Endothelial cell (in vitro differentiated cells): ENCODE data around the gene SGSH. TPM values are rescaled to one million over a fixed set of nuclear protein-coding genes. Genes with fewer than 3 reads are reported as not detected.
"Not testable (repeated sequence)": the region's sequence is repeated elsewhere in the genome, so short reads cannot be mapped to it uniquely, and the experiment has no call there.

Source experiments
- DNase-seq: peaks from one replicate; pipeline ENCODE4 v3.0.0; 2021; ENCODE audit warnings: low spot score
- H3K27ac Mint-ChIP-seq: one replicate; pipeline ENCODE4 v1.8.0; 2021; ENCODE audit warnings: mixed read lengths, inconsistent platforms; ENCODE audit not compliant: unreplicated experiment
- H3K27me3 Mint-ChIP-seq: one replicate; pipeline ENCODE4 v1.8.0; 2021; ENCODE audit warnings: mild to moderate bottlenecking, moderate library complexity, mixed read lengths, inconsistent platforms; ENCODE audit not compliant: unreplicated experiment
- H3K36me3 Mint-ChIP-seq: one replicate; pipeline ENCODE4 v1.8.0; 2021; ENCODE audit warnings: mild to moderate bottlenecking, low read depth, mixed read lengths, inconsistent platforms; ENCODE audit not compliant: unreplicated experiment
- H3K4me1 Mint-ChIP-seq: one replicate; pipeline ENCODE4 v1.8.0; 2021; ENCODE audit warnings: mild to moderate bottlenecking, mixed read lengths, inconsistent platforms; ENCODE audit not compliant: unreplicated experiment
- H3K4me3 Mint-ChIP-seq: one replicate; pipeline ENCODE4 v1.8.0; 2021; ENCODE audit warnings: mild to moderate bottlenecking, mixed read lengths, inconsistent platforms; ENCODE audit not compliant: unreplicated experiment
- H3K9me3 Mint-ChIP-seq: one replicate; pipeline ENCODE4 v1.8.0; 2021; ENCODE audit warnings: mixed read lengths, inconsistent platforms; ENCODE audit not compliant: unreplicated experiment
- total RNA-seq: library from RNA; stranded (reverse); fragmentation: NEBNext Ultra II Directional; extraction: Animal tissue kit (Norgen Biotek cat#: 25700); gene quantifications from one replicate; pipeline ENCODE4 v1.2.1, GENCODE V29; 2021; ENCODE audit not compliant: unreplicated experiment
- TF ChIP-seq, protein P1 (sequence below): fragments of 200-600 bp; sonication (generic); IDR thresholded peaks from one replicate; pipeline ENCODE4 v1.5.0; 2021; ENCODE audit warnings: antibody characterized with exemption; ENCODE audit not compliant: unreplicated experiment

The SGSH gene
- total RNA-seq, 1 donor from 2014 or later: 76.0 TPM

DNA sequence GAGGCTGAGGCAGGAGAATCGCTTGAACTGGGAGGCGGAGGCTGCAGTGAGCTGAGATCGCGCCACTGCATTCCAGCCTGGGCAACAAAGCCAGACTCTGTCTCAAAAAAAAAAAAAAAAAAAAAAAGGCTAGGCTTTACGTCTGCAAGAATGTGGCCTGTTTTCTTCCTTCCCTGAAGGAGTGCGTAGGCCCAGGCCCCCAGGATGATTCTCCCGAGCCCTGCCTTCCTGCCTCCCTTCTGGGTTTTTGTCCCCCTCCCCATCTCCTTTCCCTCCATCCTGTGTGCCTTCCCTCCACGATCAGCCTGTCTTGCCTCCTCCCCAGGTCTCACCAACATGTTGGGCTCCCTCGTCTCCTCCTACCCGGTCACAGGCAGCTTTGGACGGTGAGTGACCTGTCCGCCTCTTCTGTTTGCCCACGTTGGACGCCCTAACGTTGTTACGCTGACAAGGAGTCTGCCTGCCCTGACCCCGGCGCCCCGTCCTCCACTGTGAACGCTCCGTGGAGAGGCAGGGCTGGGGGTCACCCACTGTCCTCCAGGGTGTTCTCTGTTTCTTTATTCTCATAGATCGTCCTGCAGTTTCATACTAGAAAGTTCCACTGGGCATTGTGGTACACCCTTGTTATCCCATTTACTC lies 24.9 kb upstream of the SGSH start:
- no peak for DNase-seq
- Mint-ChIP-seq H3K4me1 (no peaks in the 10 kb centered on the region), H3K36me3 (peaks cover 20% of the 10 kb centered on the region), H3K4me3 (peak overlapping the region; percentile 34), H3K27ac (peak overlapping the region; percentile 57), H3K9me3 (no peaks in the 10 kb centered on the region), H3K27me3 (peaks cover 7% of the 10 kb centered on the region)
- TF ChIP-seq, protein P1, sequence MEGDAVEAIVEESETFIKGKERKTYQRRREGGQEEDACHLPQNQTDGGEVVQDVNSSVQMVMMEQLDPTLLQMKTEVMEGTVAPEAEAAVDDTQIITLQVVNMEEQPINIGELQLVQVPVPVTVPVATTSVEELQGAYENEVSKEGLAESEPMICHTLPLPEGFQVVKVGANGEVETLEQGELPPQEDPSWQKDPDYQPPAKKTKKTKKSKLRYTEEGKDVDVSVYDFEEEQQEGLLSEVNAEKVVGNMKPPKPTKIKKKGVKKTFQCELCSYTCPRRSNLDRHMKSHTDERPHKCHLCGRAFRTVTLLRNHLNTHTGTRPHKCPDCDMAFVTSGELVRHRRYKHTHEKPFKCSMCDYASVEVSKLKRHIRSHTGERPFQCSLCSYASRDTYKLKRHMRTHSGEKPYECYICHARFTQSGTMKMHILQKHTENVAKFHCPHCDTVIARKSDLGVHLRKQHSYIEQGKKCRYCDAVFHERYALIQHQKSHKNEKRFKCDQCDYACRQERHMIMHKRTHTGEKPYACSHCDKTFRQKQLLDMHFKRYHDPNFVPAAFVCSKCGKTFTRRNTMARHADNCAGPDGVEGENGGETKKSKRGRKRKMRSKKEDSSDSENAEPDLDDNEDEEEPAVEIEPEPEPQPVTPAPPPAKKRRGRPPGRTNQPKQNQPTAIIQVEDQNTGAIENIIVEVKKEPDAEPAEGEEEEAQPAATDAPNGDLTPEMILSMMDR: no peak

DNA sequence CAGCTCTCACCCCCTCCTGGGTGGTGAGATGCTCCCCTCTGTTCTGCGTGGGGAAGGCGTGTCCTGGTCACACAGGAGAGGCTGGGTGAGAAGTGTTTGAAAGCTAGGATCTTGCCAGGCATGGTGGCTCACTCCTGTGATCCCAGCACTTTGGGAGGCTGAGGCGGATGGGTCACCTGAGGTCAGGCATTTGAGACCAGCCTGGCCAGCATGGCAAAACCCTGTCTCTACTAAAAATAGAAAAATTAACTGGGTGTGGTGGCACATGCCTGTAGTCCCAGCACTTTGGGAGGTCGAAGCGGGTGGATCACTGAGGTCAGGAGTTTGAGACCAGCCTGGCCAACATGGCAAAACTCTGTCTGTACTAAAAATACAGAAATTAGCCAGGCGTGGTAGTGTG lies 24.3 kb upstream of the SGSH start:
- DNase-seq, H3K27ac Mint-ChIP-seq, H3K27me3 Mint-ChIP-seq, H3K4me3 Mint-ChIP-seq, H3K9me3 Mint-ChIP-seq, H3K4me1 Mint-ChIP-seq: not testable (repeated sequence)
- peaks cover 20% of the 10 kb centered on the region for H3K36me3 Mint-ChIP-seq

DNA sequence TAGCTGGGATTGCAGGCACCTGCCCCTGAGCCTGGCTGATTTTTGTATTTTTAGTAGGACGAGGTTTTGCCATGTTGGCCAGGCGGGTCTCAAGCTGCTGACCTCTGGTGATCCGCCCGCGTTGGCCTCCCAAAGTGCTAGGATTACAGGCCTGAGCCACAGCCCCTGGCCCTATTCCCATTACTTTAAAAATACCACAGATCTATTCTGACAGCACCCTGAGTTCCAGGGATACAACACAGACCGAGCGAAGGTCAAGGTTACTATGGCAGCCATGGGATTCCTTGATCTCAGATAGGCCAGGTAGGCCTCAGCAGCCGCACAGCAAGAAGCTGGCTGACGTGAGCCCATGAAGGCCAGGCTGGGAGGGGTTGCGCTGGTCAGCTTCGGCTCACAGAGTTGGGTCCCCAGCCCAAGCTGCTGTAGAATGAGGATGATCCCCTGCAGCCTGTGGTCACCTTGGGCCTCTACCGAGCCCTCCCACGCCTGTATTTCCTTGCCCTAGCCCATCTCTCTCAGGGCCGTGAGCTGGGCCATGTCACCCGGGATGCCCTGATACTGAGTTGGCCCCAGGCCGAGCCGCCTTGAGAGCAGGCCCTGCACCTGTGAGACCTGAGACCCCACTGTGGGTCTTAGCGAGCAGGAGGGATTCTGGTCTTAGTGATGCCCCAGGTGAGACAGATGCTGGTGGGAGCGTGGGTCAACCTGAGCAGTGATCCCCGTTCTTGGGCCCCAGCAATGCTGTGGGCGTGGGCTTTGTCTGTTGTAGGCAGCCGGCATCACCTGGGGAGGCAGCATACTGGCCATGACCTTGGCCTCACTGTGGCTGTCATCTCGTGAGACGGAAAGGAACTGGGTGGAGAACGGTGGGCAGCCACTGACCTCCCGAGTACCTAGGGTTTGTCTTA lies 23.6 kb upstream of the SGSH start:
- no peaks in the 10 kb centered on the region for H3K4me1 Mint-ChIP-seq
- peaks cover 20% of the 10 kb centered on the region for H3K36me3 Mint-ChIP-seq
- DNase-seq: no peak
- H3K27ac Mint-ChIP-seq: no peak overlapping the region
- peaks cover 7% of the 10 kb centered on the region for H3K27me3 Mint-ChIP-seq
- no peak overlapping the region for H3K4me3 Mint-ChIP-seq
- H3K9me3 Mint-ChIP-seq: no peaks in the 10 kb centered on the region
- TF ChIP-seq, protein P1: no peak

DNA sequence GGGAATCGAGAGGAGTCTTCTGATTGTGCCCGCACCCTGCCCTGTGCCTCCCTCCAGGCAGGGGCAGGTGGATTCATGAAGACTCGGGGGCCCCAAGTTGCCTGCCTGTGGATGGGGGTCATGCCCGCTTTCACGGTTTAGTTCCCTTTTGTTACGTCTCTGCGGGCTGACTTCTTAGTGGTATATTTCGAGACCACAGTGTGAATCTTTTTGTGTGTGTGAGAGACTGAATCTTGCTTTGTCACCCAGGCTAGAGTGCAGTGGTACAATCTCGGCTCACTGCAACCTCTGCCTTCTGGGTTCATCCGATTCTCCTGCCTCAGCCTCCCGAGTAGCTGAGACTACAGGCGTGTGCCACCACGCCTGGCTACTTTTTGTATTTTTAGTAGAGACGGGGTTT lies 22.4 kb upstream of the SGSH start:
- Mint-ChIP-seq H3K4me3 (no peak overlapping the region), H3K4me1 (no peaks in the 10 kb centered on the region), H3K9me3 (no peaks in the 10 kb centered on the region), H3K27ac (no peak overlapping the region), H3K36me3 (peaks cover 28% of the 10 kb centered on the region), H3K27me3 (peaks cover 7% of the 10 kb centered on the region)
- TF ChIP-seq, protein P1: no peak
- no peak for DNase-seq

DNA sequence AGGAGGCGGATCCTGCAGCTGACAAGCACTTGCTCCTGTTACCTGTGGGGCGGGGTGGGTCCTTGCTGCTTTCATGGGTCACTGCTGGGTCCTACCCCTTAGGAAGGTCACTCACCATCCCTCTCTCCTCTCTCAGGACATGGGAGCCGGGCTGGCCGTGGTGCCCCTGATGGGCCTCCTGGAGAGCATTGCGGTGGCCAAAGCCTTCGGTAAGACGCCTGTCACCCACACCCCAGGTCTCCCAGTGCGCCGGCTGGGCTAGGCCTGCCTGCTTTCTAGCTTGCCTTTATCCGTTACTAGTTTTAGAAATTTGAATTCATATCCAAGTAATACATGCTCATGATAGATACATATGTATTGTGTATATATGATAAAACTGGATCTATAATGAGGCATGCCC lies 17.3 kb upstream of the SGSH start:
- TF ChIP-seq, protein P1: no peak
- no peak overlapping the region for H3K4me3 Mint-ChIP-seq
- no peaks in the 10 kb centered on the region for H3K4me1 Mint-ChIP-seq
- DNase-seq: no peak
- no peak overlapping the region for H3K27ac Mint-ChIP-seq
- H3K36me3 Mint-ChIP-seq: peaks cover 44% of the 10 kb centered on the region
- no peaks in the 10 kb centered on the region for H3K27me3 Mint-ChIP-seq
- peaks cover 4% of the 10 kb centered on the region for H3K9me3 Mint-ChIP-seq
